Right lung (tissue), 5 donors: ENCODE results near the gene SPINK14. TPM values are rescaled to one million over a fixed set of nuclear protein-coding genes. Genes with fewer than 3 reads are reported as not detected.

ENCODE experiments used
- DNase-seq, 2 donors: peaks; one replicate each; pipeline ENCODE4 v3.0.0-alpha.2; 2013
- polyA plus RNA-seq, 5 donors: library from polyadenylated mRNA; unstranded; fragments of 120-200 nt; gene quantifications; one replicate each; pipeline versions ENCODE4 v1.2.1 to v1.2.3, GENCODE V29; 2013; ENCODE audit warnings: inconsistent platforms in 1 of 5, low replicate concordance in 1 of 5; ENCODE audit not compliant: insufficient read length in 5 of 5, insufficient read depth in 1 of 5

SPINK14 gene
- polyA plus RNA-seq, 5 donors: not detected

DNA sequence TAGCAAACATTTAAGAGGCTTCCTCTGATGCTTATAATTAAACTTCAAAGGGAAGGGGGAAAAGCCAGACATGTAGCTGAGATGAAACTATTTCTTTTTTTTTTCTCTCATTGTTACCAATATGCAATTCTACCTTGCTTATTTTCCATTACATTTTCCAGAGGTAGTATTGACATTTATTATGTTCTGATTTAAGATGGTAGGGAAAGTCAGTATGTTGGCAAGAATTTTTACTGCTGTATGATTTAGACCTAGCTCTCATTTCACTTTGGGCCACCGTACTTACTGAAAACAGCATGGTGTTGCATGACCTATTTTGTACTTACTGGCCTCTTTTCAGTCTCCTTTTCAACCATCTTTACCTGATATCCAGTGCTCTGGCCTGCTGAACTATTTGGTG is 24.9 kb downstream of the SPINK14 start:
- DNase-seq: no peak

GRCh38 chr5:148201151-148201550 is 32.8 kb downstream of the SPINK14 start:
- DNase-seq: no peak

GRCh38 chr5:148202531-148203203 is 34.3 kb downstream of the SPINK14 start, which contains the start of gene SPINK6:
SPINK6 (plus strand) TSS chr5:148203042; CDS start chr5:148203097, 55 bp downstream.
- DNase-seq: no peak

GRCh38 chr5:148205044-148205806 is 36.9 kb downstream of the SPINK14 start:
- DNase-seq: no peak

DNA sequence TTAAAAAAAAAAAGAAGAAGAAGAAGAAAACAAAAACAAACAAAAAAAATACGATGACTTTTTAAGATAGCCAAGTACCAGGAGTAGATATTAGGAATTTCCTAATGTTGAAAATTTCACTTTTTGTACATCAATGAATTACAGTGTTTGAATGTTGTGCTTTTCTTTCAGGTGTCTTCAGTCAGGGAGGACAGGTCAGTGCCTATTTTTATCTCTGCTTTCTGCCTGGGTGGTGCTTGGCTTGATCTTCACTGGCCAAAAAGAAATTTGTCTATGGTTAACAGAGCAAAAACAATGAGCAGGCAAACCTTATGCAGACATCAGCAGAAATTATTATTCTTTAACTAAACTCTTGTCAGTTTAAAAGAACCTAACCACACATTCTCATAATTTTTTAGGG is 37.5 kb downstream of the SPINK14 start:
- DNase-seq: no peak

DNA sequence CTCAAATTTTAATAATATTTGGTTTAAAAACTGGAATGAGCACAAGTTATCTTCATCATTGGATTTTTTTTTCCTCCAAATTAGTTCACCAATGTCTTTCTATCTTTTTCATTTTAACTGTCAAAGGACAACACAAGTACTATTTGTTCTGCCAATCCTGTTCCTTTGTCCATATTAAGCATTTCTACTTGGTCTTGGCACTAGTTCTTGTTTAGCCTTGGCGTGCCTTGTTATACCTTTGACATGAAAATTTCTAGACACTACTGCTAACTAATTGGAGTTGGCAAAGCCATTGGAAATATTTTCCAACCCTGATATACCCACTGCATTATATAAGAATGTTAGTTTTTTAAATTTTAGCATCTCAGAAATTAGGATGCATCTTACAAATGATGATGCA is 38.3 kb downstream of the SPINK14 start:
- DNase-seq: no peak

DNA sequence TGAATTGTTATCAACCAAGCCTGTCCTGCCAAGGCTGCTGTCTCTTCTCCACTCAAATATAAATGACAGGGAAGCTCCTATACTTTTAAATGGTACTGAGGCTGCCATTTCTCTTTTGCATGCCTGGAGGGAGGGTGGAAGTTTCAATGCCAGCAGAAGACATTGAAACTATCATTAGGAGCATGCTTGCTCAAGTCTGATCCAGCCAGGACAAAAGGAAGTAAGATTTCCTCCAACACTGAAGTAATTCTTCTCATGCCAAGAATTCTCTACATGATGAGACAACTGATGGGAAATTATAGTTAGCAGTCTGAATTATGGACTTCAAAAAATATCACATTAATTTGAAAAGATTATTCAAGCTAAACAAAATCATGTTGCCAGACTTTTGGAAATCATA is 39.9 kb downstream of the SPINK14 start:
- DNase-seq: no peak

DNA sequence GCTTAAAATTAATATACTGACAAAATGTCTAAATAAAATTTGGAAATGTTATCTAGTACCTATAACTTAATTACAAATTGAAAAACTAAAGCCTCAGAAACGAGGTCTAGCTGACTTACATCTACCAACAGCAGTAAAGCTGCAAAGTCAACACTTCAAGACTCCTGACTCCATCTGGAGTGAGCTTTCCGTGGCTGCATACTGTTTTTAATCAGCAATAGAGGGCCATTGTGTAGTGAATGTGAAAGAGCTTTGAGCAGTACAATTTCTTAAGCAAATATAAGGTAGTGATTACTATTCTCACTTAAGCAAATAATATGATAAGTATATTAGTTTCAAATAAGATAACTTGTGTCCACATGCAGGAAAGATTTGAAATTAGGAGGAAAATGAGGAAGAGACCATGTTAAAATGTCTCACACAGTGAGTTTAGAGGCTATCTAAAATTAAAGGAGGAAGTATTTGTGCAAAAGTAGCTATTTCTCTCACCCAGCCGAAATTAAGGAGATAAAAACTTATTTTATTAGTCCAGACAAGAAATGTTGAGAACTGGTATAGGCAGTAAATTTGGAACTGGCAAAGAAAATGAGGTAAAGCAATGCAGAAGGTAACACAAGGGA is 40.9 kb downstream of the SPINK14 start:
- peak in 1 of 2 donors; percentile 4 for DNase-seq

DNA sequence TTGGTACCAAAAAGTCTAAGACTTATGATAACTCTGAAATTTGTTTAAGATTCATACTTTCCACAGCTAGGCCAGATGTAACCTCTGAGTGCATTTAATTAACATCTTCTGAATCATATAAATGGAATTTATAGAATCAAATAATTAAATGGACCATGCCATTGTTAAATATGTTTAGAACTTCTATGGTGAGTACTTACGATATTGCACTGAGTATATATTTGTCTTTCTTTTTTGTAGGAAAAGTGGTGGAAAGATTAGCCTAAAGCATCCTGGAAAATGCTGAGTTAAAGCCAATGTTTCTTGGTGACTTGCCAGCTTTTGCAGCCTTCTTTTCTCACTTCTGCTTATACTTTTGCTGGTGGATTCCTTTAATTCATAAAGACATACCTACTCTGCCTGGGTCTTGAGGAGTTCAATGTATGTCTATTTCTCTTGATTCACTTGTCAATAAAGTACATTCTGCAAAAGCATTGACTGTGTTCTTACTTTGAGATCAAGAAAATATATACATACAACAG is 46.4 kb downstream of the SPINK14 start:
- DNase-seq: no peak

DNA sequence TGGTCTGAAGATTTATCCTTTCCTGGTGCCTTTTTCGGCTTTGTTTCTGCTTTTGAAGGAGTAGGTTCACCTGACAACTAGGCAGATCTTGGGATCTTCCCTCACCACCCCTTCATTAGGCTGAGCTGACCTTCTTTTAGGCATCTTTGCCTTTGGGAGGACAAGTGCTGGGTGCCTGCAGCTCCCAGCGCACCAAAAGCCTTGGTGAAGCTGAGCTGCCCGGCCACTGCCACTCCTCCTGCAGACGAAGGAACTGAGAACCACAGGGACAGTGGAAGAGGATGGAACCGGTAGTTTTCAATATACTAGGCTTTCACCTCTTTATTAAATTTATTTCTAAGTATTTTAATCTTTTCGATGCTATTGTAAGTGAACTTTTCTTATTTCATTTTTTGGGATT is 53.2 kb downstream of the SPINK14 start:
- DNase-seq: no peak

DNA sequence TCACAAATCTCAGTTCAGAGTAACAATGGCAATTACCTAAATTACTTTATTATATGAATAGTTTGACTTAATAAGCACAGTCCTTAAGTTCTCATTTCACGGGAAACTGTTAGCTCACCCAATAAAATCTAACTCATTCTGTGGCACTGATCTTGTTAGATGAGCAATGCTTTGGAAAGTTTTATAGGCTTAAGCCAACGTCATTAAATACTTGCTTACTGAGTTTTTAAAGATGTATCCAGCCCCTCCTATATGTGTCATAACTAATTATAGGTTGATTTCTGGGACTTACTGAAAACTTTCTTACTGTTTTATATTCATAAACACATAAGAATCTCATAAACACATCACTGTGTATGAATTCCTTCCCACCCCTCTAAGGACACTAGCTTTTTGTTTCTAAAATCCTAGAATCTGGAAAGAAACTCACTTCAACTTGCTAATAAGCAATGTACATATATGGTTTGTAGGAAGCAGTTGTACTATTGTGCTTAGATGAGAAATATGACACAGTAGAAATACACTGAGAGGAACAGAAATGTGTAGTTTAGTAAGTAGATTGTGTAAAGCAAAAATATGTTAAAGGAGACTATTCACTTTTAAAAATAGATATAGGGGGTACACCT is 55.9 kb downstream of the SPINK14 start:
- DNase-seq: no peak

Other genes with a start within 250 kb of the SPINK14 start
- gene SPINK5, start 104.6 kb upstream of the SPINK14 start, polyA plus RNA-seq: 1 to 10 TPM in 2 of 5 donors, under 1 TPM in 3; 0.50 to 1.2 (median 0.84) TPM
- not detected for gene SPINK6, start 34.5 kb downstream of the SPINK14 start, polyA plus RNA-seq
- gene MARCOL, start 70.0 kb downstream of the SPINK14 start, polyA plus RNA-seq: under 1 TPM in 2 of 5 donors, not detected in 3; 0.13 to 0.16 TPM
- gene SPINK13, start 100.2 kb downstream of the SPINK14 start, polyA plus RNA-seq: 1 to 10 TPM in 2 of 5 donors, under 1 TPM in 3; 0.44 to 1.2 (median 0.73) TPM
- under 1 TPM; 0.18 to 0.72 (median 0.33) TPM for gene SPINK7, start 143.9 kb downstream of the SPINK14 start, polyA plus RNA-seq
- under 1 TPM; 0.31 to 0.77 (median 0.48) TPM for gene SPINK9, start 167.0 kb downstream of the SPINK14 start, polyA plus RNA-seq
- 10 to 100 TPM; 35.3 to 61.6 (median 55.7) TPM for gene FBXO38, start 215.4 kb downstream of the SPINK14 start, polyA plus RNA-seq